GM19463 (cell line): ENCODE data around the gene CASQ2.

Experiments
- ATAC-seq: cut with Tn5 transposase; IDR thresholded peaks from one replicate; pipeline ENCODE4 v1.9.1; 2021; ENCODE audit warnings: mild to moderate bottlenecking, moderate library complexity; ENCODE audit not compliant: unreplicated experiment

Gene CASQ2

GRCh38 chr1:115768549-115768948 lies at the start of gene CASQ2:
CASQ2 (minus strand) TSS chr1:115768714; CDS start chr1:115768541, 173 bp downstream.
- ATAC-seq, result no peak

GRCh38 chr1:115815694-115816093 lies 47.2 kb upstream of the CASQ2 start:
- ATAC-seq, result no peak

GRCh38 chr1:115814685-115815398 lies 46.3 kb upstream of the CASQ2 start:
- ATAC-seq, result no peak

- ATAC-seq, result no peak
These were observed 45.2 kb upstream of the CASQ2 start for GRCh38 chr1:115813727-115814126.

- no peak for ATAC-seq
These were observed 42.8 kb upstream of the CASQ2 start for GRCh38 chr1:115811140-115811828.

GRCh38 chr1:115810609-115811008 lies 42.1 kb upstream of the CASQ2 start:
- ATAC-seq, result no peak

- no peak for ATAC-seq
These were observed 41.3 kb upstream of the CASQ2 start for GRCh38 chr1:115809847-115810246.

GRCh38 chr1:115809076-115809475 lies 40.6 kb upstream of the CASQ2 start:
- ATAC-seq, result no peak

GRCh38 chr1:115807723-115808122 lies 39.2 kb upstream of the CASQ2 start:
- no peak for ATAC-seq

- ATAC-seq, result no peak
These were observed 37.1 kb upstream of the CASQ2 start for GRCh38 chr1:115805597-115805996.

GRCh38 chr1:115802416-115802815 lies 33.9 kb upstream of the CASQ2 start:
- ATAC-seq, result no peak

- ATAC-seq, result no peak
These were observed 29.0 kb upstream of the CASQ2 start for GRCh38 chr1:115797486-115797885.

- no peak for ATAC-seq
These were observed 28.4 kb upstream of the CASQ2 start for GRCh38 chr1:115796897-115797296.

- ATAC-seq, result no peak
These were observed 27.5 kb upstream of the CASQ2 start for GRCh38 chr1:115796036-115796435.

- ATAC-seq, result no peak
These were observed 26.6 kb upstream of the CASQ2 start for GRCh38 chr1:115794976-115795639.

- no peak for ATAC-seq
These were observed 24.6 kb upstream of the CASQ2 start for GRCh38 chr1:115793162-115793561.

- no peak for ATAC-seq
These were observed 23.3 kb upstream of the CASQ2 start for GRCh38 chr1:115791816-115792215.

- ATAC-seq, result no peak
These were observed 22.3 kb upstream of the CASQ2 start for GRCh38 chr1:115790846-115791245.

GRCh38 chr1:115790356-115790755 lies 21.8 kb upstream of the CASQ2 start:
- ATAC-seq, result no peak

GRCh38 chr1:115783311-115783710 lies 14.8 kb upstream of the CASQ2 start:
- no peak for ATAC-seq

- ATAC-seq, result no peak
These were observed 14.2 kb upstream of the CASQ2 start for GRCh38 chr1:115782571-115783281.
